Activated T-cell treated with anti-CD3 and anti-CD28 coated beads, Interleukin-2, amount 50 U/mL, for 4 hours (primary cell): ENCODE data around the gene C12orf54. TPM values are rescaled to one million over a fixed set of nuclear protein-coding genes. Genes with fewer than 3 reads are reported as not detected.
"Not testable (repeated sequence)": the region's sequence is repeated elsewhere in the genome, so short reads cannot be mapped to it uniquely, and the experiment has no call there.

Experiments used
- ATAC-seq, 2 donors: fragments of 200-7000 bp; cut with Tn5 transposase; one replicate each; pipeline ENCODE4 v1.10.0; 2021
- DNase-seq: peaks from one replicate; pipeline ENCODE4 v3.0.0-alpha.2; 2020
- H3K27me3 Mint-ChIP-seq: one replicate; pipeline ENCODE4 v1.8.0; 2021; ENCODE audit warnings: low read depth, mixed read lengths
- H3K36me3 Mint-ChIP-seq: one replicate; pipeline ENCODE4 v1.8.0; 2022; ENCODE audit warnings: mixed read lengths; ENCODE audit not compliant: insufficient read depth
- H3K4me1 Mint-ChIP-seq: one replicate; pipeline ENCODE4 v1.8.0; 2021; ENCODE audit warnings: low read depth, mixed read lengths
- H3K4me3 Mint-ChIP-seq: one replicate; pipeline ENCODE4 v1.8.0; 2021; ENCODE audit warnings: mild to moderate bottlenecking, moderate library complexity, mixed read lengths
- H3K9me3 Mint-ChIP-seq: one replicate; pipeline ENCODE4 v1.8.0; 2021; ENCODE audit warnings: mixed read lengths
- total RNA-seq, 3 donors: library from RNA; stranded (reverse); gene quantifications; one replicate each; pipeline ENCODE4 v1.2.1, GENCODE V29; 2021

C12orf54 gene
- total RNA-seq, 3 donors from 2014 or later = not detected

- ATAC-seq = not testable (repeated sequence)
Measured at GRCh38 chr12:48474497-48474896, 7.8 kb upstream of the C12orf54 start.

GRCh38 chr12:48482930-48483329 is 632 bp downstream of the C12orf54 start:
- Mint-ChIP-seq H3K9me3 (peaks cover 4% of the 10 kb centered on the region), H3K4me1 (no peaks in the 10 kb centered on the region), H3K36me3 (no peaks in the 10 kb centered on the region), H3K27me3 (peaks cover 9% of the 10 kb centered on the region), H3K4me3 (no peak overlapping the region)
- no peak for ATAC-seq
- DNase-seq = no peak

More at GRCh38 chr12:48474497-48474896, 7.8 kb upstream of the C12orf54 start:
- H3K4me3 Mint-ChIP-seq, H3K36me3 Mint-ChIP-seq, DNase-seq, H3K4me1 Mint-ChIP-seq: not testable (repeated sequence)
- Mint-ChIP-seq H3K27me3 (peaks cover 14% of the 10 kb centered on the region), H3K9me3 (peaks cover 26% of the 10 kb centered on the region)

- Mint-ChIP-seq H3K4me3 (no peak overlapping the region), H3K4me1 (no peaks in the 10 kb centered on the region), H3K9me3 (no peaks in the 10 kb centered on the region), H3K36me3 (no peaks in the 10 kb centered on the region), H3K27me3 (peaks cover 8% of the 10 kb centered on the region)
- ATAC-seq (no peak), DNase-seq (no peak)
Measured at GRCh38 chr12:48486261-48486660, 4.0 kb downstream of the C12orf54 start.

- no peaks in the 10 kb centered on the region for H3K4me1 Mint-ChIP-seq
- H3K27me3 Mint-ChIP-seq = peaks cover 8% of the 10 kb centered on the region
- DNase-seq (no peak), ATAC-seq (no peak)
- no peaks in the 10 kb centered on the region for H3K9me3 Mint-ChIP-seq
- H3K36me3 Mint-ChIP-seq = no peaks in the 10 kb centered on the region
- no peak overlapping the region for H3K4me3 Mint-ChIP-seq
Measured at GRCh38 chr12:48486679-48487078, 4.4 kb downstream of the C12orf54 start.

- Mint-ChIP-seq H3K9me3 (no peaks in the 10 kb centered on the region), H3K27me3 (peaks cover 7% of the 10 kb centered on the region), H3K36me3 (no peaks in the 10 kb centered on the region), H3K4me3 (no peak overlapping the region), H3K4me1 (no peaks in the 10 kb centered on the region)
- peak; percentile 48 to 51 for ATAC-seq
- no peak for DNase-seq
Measured at GRCh38 chr12:48489012-48489411, 6.7 kb downstream of the C12orf54 start.

GRCh38 chr12:48489456-48489855 is 7.2 kb downstream of the C12orf54 start:
- H3K9me3 Mint-ChIP-seq, H3K27me3 Mint-ChIP-seq, H3K4me3 Mint-ChIP-seq, DNase-seq, ATAC-seq, H3K36me3 Mint-ChIP-seq, H3K4me1 Mint-ChIP-seq: not testable (repeated sequence)

- ATAC-seq, H3K9me3 Mint-ChIP-seq: not testable (repeated sequence)
Measured at GRCh38 chr12:48500281-48500680, 18.0 kb downstream of the C12orf54 start.

GRCh38 chr12:48506836-48507235 is 24.5 kb downstream of the C12orf54 start:
- not testable (repeated sequence) for H3K36me3 Mint-ChIP-seq, H3K4me1 Mint-ChIP-seq, ATAC-seq, H3K9me3 Mint-ChIP-seq, DNase-seq, H3K4me3 Mint-ChIP-seq
- peaks cover 20% of the 10 kb centered on the region for H3K27me3 Mint-ChIP-seq

More at GRCh38 chr12:48500281-48500680, 18.0 kb downstream of the C12orf54 start:
- H3K4me1 Mint-ChIP-seq, H3K36me3 Mint-ChIP-seq, H3K4me3 Mint-ChIP-seq, H3K27me3 Mint-ChIP-seq, DNase-seq: not testable (repeated sequence)

- no peak overlapping the region for H3K4me3 Mint-ChIP-seq
- peaks cover 4% of the 10 kb centered on the region for H3K4me1 Mint-ChIP-seq
- no peaks in the 10 kb centered on the region for H3K9me3 Mint-ChIP-seq
- no peak for DNase-seq
- no peak for ATAC-seq
- H3K36me3 Mint-ChIP-seq = no peaks in the 10 kb centered on the region
- H3K27me3 Mint-ChIP-seq = peaks cover 20% of the 10 kb centered on the region
Measured at GRCh38 chr12:48508987-48509386, 26.7 kb downstream of the C12orf54 start.

- H3K9me3 Mint-ChIP-seq = peaks cover 4% of the 10 kb centered on the region
- DNase-seq (no peak), ATAC-seq (no peak)
- H3K27me3 Mint-ChIP-seq = peaks cover 14% of the 10 kb centered on the region
- no peaks in the 10 kb centered on the region for H3K36me3 Mint-ChIP-seq
- H3K4me1 Mint-ChIP-seq = peaks cover 4% of the 10 kb centered on the region
- no peak overlapping the region for H3K4me3 Mint-ChIP-seq
Measured at GRCh38 chr12:48510111-48510510, 27.8 kb downstream of the C12orf54 start.

GRCh38 chr12:48512855-48513254 is 30.6 kb downstream of the C12orf54 start:
- peaks cover 5% of the 10 kb centered on the region for H3K27me3 Mint-ChIP-seq
- no peak overlapping the region for H3K4me3 Mint-ChIP-seq
- ATAC-seq (peak; percentile 95 to 97), DNase-seq (no peak)
- H3K9me3 Mint-ChIP-seq = peaks cover 4% of the 10 kb centered on the region
- H3K4me1 Mint-ChIP-seq = peaks cover 4% of the 10 kb centered on the region
- H3K36me3 Mint-ChIP-seq = no peaks in the 10 kb centered on the region

GRCh38 chr12:48514728-48515127 is 32.4 kb downstream of the C12orf54 start:
- Mint-ChIP-seq H3K4me3 (no peak overlapping the region), H3K27me3 (no peaks in the 10 kb centered on the region), H3K9me3 (peaks cover 4% of the 10 kb centered on the region), H3K4me1 (peaks cover 4% of the 10 kb centered on the region), H3K36me3 (no peaks in the 10 kb centered on the region)
- DNase-seq (no peak), ATAC-seq (no peak)

- not testable (repeated sequence) for H3K36me3 Mint-ChIP-seq, DNase-seq, H3K4me3 Mint-ChIP-seq, H3K9me3 Mint-ChIP-seq, H3K27me3 Mint-ChIP-seq, H3K4me1 Mint-ChIP-seq, ATAC-seq
Measured at GRCh38 chr12:48520381-48520780, 38.1 kb downstream of the C12orf54 start.

GRCh38 chr12:48525332-48525731 is 43.0 kb downstream of the C12orf54 start, which contains the start of gene OR8S1:
OR8S1 (plus strand) TSS chr12:48525632; CDS start chr12:48525632, 0 bp downstream.
- ATAC-seq = no peak
- DNase-seq = no peak
- no peak within 1 kb of the TSS for H3K4me3 Mint-ChIP-seq
- no peaks in the 10 kb centered on the region for H3K9me3 Mint-ChIP-seq
- no peaks in the 10 kb centered on the region for H3K36me3 Mint-ChIP-seq
- H3K4me1 Mint-ChIP-seq = no peaks in the 10 kb centered on the region
- H3K27me3 Mint-ChIP-seq = peaks cover 8% of the 10 kb centered on the region

GRCh38 chr12:48527891-48528670 is 45.8 kb downstream of the C12orf54 start:
- no peaks in the 10 kb centered on the region for H3K9me3 Mint-ChIP-seq
- no peak for DNase-seq
- peaks cover 9% of the 10 kb centered on the region for H3K27me3 Mint-ChIP-seq
- H3K4me3 Mint-ChIP-seq = no peak overlapping the region
- ATAC-seq = no peak
- H3K36me3 Mint-ChIP-seq = no peaks in the 10 kb centered on the region
- peaks cover 16% of the 10 kb centered on the region for H3K4me1 Mint-ChIP-seq
